Heart left ventricle (tissue), 13 donors: Measurements from ENCODE around the gene ATRNL1.

ENCODE experiments used
- POLR2A ChIP-seq, 2 donors: fragments of 450-650 bp; IDR thresholded peaks; one replicate each; pipeline ENCODE4 v1.6.1; 2017; ENCODE audit warnings: antibody characterized with exemption in 2 of 2, mild to moderate bottlenecking in 2 of 2, moderate library complexity in 2 of 2
- TF ChIP-seq, protein P1 (sequence below), 12 donors: fragments of 200-600 bp; sonication (generic) in 4 of 12; IDR thresholded peaks; one replicate each; pipeline versions ENCODE4 v1.5.0 to v1.8.0; 2018 to 2022; ENCODE audit warnings: antibody characterized with exemption in 12 of 12, mild to moderate bottlenecking in 5 of 12
- donor health status: ischemic (EF 13 %, LVEDD 7.1; RV severe dilation, severe dysfunction).
- donor health status: DM: no; HTN: yes; CAD: no.
- donor health status: DM: no; HTN: no; CAD: no.
- donor health status: ischemic (EF 25% LVEDD 6.9; RV normal size, moderate dysfunction).
- donor health status: ischemic (EF 25% LVEDD 5.7; RV mildly dilated, moderate dysfunction).
- donor health status: ischemic (EF 35%, LVEDD 5.7; RV mildly dilated, moderate dysfunction).
- donor health status: nonischemic (EF 11% LVEDD 7.7; RV severe dilation, severe dysfunction).
- donor health status: DM: yes; HTN: yes; CAD: no.
- donor health status: PGD.
- donor health status: ischemic (EF 29% LVEDD 5.4; RV normal size, mild dysfunction).
- donor health status: nonischemic (EF 23%, LVEDD 6.1; RV moderate dilation, normal function).

DNA sequence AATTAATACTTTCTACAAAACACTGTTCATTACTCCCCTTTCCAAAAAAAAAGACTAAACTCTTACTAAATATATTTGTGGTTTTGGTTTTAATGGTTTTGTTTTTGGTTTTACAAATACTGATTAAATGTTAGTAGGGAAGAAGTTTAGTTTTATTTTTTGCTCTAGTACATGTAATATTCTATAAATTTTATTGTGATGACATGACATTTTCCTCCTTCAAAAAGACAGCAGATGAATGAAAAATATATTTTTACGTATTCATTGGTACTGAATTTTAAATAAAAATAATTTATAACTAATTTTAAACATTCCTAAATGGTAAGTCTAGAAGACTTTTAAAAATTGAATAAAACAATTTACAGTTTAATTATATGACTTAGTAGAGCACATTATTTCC, 667.0 kb downstream of the ATRNL1 start:
- TF ChIP-seq, protein P1, sequence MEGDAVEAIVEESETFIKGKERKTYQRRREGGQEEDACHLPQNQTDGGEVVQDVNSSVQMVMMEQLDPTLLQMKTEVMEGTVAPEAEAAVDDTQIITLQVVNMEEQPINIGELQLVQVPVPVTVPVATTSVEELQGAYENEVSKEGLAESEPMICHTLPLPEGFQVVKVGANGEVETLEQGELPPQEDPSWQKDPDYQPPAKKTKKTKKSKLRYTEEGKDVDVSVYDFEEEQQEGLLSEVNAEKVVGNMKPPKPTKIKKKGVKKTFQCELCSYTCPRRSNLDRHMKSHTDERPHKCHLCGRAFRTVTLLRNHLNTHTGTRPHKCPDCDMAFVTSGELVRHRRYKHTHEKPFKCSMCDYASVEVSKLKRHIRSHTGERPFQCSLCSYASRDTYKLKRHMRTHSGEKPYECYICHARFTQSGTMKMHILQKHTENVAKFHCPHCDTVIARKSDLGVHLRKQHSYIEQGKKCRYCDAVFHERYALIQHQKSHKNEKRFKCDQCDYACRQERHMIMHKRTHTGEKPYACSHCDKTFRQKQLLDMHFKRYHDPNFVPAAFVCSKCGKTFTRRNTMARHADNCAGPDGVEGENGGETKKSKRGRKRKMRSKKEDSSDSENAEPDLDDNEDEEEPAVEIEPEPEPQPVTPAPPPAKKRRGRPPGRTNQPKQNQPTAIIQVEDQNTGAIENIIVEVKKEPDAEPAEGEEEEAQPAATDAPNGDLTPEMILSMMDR (IDR thresholded peaks at IDR 0.05) = no peak
- no peak for TF ChIP-seq POLR2A (IDR thresholded peaks at IDR 0.05)
